ENCODE data around the gene SYT11.

Gene SYT11

GRCh38 chr1:155933591-155934096 is 74.3 kb downstream of the SYT11 start:
- DNase-seq (ENCODE audit: insufficient read length, low spot score) = no peak
- no peak for FAIRE-seq

DNA sequence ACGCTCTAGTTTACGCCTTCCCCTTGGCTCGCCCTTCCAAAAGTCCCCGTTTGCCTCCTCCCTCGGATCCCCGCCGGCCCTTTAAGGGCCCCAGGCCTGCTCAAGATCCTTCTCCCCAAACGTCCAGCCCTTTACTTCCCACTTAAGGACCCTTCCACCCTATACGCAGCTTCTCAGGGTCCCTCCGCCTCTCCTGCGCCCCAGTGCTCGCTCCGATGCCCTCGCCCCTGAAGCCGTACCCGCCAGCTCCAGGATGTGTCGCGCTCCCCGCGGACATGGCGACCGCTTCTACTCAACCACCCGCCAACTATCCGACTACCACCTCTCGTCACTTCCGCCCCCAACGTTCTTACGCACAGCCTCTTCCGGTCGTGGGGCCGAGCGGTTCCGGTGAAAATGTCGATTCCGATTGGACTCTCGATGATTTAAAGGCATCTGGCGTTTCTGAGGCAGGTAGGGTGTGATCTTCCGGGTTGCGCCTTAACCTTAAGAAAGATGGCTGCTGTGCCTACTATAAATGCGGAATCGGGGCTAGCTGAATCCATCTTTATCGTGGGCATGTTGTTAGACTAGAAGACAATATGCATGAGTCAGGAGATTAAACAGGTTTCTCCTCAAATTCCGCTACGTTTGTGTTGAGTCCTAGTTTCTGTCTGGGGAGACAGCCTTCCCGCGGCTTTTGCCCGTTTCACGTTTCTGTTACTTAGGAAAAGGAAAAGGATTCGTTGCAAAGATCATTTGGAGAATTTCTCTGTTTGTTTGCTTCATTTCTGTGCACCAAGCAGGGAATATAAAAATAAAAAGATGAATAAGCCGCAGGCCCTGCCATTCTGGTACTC is 74.9 kb downstream of the SYT11 start, which contains the start of gene KHDC4:
Gene KHDC4 (minus strand): TSS at position 317 of the 839 bp plus-strand sequence. CDS start 40 bp downstream, at position 277.
- DNase-seq (ENCODE audit: insufficient read length, low spot score) = peak; percentile 83
- peak; percentile 100 for FAIRE-seq
